GM12801 (cell line): ENCODE results near the gene TNFSF8.

Experiments
- TF ChIP-seq, protein P1 (sequence below): IDR thresholded peaks from one replicate; pipeline ENCODE4 v1.5.1; 2011; ENCODE audit warnings: control low read depth; ENCODE audit not compliant: insufficient read length; ENCODE audit errors: extremely low read depth

TNFSF8 gene

DNA sequence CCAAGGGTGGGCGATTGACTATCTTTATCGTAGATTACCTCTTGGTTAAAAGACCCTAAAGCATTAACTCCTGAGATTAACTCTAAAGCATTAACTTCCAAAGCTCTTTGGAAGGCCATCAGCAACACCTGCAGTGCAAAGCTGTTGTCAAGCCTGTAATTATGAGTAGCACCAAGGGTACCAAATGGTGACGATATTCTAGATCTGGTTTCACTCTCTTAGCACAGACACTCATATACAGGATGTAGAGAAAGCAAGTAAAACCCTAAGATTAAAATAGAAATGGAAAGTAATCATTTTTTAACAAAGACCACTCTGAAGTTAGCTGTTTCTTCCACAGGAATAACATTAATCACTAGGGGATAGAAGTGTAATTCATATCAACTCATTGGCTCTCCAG is 29.9 kb upstream of the TNFSF8 start:
- TF ChIP-seq, protein P1, sequence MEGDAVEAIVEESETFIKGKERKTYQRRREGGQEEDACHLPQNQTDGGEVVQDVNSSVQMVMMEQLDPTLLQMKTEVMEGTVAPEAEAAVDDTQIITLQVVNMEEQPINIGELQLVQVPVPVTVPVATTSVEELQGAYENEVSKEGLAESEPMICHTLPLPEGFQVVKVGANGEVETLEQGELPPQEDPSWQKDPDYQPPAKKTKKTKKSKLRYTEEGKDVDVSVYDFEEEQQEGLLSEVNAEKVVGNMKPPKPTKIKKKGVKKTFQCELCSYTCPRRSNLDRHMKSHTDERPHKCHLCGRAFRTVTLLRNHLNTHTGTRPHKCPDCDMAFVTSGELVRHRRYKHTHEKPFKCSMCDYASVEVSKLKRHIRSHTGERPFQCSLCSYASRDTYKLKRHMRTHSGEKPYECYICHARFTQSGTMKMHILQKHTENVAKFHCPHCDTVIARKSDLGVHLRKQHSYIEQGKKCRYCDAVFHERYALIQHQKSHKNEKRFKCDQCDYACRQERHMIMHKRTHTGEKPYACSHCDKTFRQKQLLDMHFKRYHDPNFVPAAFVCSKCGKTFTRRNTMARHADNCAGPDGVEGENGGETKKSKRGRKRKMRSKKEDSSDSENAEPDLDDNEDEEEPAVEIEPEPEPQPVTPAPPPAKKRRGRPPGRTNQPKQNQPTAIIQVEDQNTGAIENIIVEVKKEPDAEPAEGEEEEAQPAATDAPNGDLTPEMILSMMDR = no peak

DNA sequence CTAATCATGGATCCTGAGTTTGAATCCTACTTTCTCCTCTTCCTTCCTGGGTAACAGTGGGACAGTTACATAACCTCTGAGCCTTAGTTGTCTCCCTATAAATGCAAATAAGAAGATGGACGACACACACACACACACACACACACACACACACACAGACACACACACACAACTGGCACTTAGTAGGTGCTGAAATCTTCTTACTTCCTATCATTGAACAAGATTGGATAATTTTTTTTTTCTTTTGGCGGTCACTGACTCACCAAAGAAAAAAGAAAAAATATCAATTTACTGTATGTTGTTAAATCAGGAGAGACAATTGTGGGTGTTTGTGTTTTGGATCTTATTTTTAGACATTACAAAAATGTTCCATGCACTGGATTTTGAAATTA is 28.4 kb upstream of the TNFSF8 start:
- TF ChIP-seq, protein P1 = no peak

DNA sequence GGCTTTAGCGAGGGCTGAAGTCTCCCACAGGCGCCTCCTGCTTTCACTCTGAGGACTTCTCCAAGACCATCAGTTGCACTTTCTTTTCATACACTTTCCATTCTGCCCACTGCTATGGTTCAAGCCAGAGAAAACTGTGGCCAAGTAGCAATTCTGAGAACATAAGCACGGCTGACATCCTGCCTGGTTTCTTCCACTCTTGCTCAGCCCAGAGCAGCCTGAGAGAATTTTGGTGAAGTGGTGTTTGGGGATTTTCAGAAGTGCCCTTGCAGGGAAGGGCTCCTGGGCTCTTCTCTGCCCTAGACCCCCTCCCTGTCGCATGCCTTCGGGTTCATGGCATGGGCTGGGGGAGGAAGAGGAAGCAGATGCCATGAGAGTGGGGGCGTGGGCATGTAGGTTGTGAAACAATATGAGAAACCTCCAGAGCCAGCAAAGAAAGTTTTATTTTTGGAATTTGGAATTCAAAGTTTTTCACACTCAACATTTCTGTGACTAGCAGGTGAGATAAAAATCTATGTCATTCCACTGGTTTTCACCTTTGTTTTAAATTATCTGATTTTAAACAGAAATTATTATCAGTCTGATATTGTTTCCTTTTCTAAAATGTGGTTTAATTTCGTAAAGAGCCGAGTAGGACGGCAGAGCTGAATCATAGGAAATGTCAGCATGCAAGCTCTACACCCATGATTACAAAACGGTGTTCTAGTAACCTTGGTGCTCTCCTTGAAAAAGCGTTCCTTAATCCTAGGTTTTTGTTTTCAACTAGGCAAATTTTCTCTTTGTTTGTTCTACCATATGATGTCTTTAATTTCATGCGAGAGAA is 27.8 kb upstream of the TNFSF8 start:
- TF ChIP-seq, protein P1 = no peak

DNA sequence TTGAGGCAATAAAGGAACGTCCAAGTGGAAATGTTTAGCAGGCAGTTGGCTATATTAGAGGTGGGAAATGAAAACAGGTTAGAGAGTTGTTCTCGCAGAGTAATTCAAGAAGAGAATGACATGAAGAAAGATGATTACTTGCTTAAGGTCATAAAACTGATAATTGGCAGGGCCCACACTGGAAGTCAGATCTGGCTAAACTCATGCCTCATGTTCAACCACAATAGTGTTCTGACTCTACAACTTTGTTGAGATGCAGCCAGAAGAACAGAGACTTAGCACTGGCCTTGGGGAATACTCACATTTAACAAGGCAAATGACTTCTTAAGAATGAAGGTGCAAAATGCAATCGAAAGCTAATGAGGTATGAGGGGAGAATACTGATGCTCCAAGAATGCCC is 27.2 kb upstream of the TNFSF8 start:
- TF ChIP-seq, protein P1 = no peak

DNA sequence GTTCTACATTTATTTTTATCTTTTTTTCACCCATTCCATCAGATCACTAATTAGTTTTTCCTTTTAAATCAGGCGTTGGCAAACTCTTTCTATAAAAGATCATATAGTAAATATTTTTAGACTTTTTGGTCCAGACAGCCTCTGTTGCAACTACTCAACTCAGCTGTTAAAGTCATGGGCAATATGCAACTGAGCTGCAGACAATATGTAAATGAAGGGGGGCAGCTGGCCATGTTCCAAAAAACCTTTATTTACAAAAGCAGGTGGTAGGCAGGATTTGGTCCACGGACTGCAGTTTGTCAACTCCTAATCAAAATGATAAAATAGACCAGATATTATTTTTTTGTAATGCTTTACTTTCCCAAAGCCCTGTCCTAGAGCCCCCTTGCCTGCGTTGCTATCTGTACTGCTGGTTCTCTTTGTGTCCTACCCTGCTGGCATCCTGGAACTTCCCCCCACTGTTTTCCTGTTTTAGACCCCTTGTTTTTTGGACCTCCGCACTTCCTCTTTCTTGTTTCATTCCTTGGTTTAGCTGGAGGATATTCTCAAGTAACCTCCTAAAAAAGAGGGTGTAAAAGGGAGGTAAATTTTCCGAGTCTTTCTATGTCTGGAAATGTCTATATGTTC is 24.7 kb upstream of the TNFSF8 start:
- TF ChIP-seq, protein P1 = no peak

DNA sequence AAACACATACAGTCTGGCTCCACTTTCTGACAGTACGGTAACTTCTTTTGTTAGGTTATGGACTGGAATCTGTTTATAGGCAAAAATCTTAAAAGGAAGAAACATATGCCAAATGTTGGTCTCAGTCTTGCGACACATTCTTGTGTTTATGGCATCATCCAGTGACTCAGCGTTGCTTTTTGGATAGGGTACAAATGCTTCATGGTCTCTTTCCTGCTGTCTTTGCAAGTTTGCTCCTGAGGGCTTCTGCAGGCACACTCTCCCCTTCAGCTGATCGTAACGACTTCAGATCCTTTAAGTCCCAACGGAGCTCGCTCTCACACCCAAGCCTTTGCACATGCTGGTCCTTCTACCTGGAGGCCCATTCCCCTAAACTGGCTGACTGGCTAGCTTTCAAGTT is 23.6 kb upstream of the TNFSF8 start:
- TF ChIP-seq, protein P1 = no peak

DNA sequence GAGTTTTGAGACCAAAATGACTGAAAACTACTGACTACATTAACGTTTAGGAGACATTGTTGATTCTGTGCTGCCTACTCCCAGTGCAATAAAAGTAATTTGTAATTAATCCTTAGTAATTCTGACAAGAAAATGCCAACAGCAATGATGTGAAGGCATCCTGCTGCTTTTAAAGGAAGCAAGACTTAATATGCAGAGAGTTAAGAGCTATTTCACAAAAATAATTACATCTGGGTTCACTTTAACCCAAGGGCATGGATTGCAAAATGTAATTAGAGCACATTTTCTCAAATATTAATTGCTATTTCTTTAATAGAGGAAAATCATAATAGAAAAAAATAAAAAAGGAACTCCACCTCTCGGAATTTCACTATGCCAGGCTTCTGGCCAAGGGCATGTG is 22.7 kb upstream of the TNFSF8 start:
- TF ChIP-seq, protein P1 = no peak
